Activated CD4-positive, alpha-beta T cell treated with anti-CD3 and anti-CD28 coated beads, Interleukin-2, Interleukin-4, amounts not matched to agents 100 ng/mL and 50 ng/mL, durations not matched to agents 16 hours and 8 hours (primary cell): ENCODE measurements around the gene ACOT7.

Experiments
- DNase-seq: peaks from one replicate; pipeline ENCODE4 v3.0.0-alpha.2; 2020; ENCODE audit warnings: low spot score

ACOT7 gene

GRCh38 chr1:6268415-6268814, 125.2 kb downstream of the ACOT7 start:
- DNase-seq = no peak

DNA sequence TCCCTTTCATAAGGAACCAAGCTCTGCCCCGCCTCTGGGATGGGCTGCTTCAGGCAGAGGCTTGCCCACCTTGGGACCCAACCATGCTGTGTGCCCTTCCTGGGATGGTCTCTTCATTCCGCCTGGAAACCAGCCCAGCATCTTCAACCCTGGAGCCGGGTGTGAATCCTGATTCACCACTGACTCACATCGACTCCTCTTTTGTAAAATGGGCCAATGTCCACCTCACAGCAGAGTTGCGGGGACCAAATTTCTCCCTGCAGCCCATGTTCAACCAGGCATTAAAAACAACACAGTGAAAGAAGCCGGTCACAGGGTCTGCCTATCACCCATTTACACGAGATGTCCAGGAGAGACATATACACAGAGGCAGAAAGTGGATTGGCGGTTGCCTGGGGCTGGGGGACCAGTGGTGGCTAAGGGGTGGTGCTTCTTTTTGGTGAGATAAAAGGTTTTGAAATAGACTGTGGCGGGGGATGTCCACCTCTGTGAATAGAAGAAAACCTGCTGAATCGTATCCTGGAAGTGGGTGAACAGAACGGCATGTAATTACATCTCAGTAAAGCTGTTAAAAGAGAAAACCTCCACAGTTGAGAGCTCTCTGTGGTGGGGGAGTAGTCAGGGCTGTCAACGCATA, 125.8 kb downstream of the ACOT7 start:
- DNase-seq = no peak

DNA sequence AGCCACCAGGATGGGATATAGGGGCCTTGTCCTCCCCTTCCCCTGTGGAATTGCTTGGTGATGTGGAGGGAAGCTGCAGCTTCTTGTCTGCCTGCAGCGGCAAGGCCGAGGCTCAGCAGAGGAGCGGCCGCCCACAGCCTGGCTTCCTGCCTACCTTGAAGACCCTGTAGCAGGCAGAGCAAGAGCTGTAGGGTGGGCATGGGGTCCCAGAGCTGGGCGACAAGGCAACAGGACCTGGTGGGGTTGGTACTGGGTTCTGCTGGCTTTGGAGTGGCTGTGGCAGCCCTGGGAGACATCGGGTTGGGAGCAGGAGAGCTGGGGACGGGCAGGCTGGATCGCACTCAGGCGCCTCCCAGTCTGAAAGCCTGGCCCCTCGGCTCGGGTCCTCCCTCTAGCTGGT, 126.9 kb downstream of the ACOT7 start:
- DNase-seq = no peak

- DNase-seq = no peak
Observed at GRCh38 chr1:6265151-6265550, 128.4 kb downstream of the ACOT7 start.

GRCh38 chr1:6263716-6264115, 129.9 kb downstream of the ACOT7 start:
- no peak for DNase-seq

GRCh38 chr1:6262555-6263420, 130.8 kb downstream of the ACOT7 start:
- DNase-seq = no peak

- DNase-seq = no peak
Observed at GRCh38 chr1:6261615-6261995, 132.0 kb downstream of the ACOT7 start.

DNA sequence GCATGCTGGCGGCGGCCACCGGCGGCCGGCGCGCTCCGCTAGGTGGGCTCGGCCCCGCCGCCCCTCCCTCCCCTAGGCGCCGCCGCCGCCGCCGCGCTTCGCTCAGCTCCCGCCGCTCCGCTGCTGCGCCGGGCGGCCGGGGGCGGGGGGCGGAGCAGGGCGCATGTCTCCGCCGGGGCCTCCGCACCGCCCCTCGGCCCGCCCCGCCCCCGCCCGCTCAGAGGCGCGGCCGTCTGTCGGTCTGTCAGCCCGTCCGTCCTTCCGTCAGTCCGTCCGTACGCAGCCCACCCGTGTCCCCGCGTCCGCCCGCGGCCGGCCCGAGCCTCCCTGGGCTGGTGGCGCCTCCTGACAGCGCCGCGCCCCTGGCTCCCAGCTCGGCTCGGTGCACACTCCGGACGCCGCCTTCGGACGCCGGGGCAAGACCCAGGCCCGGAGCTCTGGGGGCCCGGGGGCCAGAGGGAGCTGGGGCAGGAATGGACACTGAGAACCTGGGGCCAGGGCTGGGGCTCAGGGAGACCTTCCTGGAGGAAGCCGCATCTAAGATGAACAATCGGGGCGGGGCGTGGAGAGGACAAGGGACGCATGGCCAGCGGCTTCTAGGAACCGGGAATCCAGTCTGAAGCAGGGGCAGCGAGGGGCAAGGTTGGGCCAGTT, 132.5 kb downstream of the ACOT7 start, which contains the start of gene GPR153:
Gene GPR153 (minus strand): TSS at position 138 of the 654 bp plus-strand sequence. CDS start 6,193 bp downstream, outside the sequence.
- peak; percentile 20 for DNase-seq

DNA sequence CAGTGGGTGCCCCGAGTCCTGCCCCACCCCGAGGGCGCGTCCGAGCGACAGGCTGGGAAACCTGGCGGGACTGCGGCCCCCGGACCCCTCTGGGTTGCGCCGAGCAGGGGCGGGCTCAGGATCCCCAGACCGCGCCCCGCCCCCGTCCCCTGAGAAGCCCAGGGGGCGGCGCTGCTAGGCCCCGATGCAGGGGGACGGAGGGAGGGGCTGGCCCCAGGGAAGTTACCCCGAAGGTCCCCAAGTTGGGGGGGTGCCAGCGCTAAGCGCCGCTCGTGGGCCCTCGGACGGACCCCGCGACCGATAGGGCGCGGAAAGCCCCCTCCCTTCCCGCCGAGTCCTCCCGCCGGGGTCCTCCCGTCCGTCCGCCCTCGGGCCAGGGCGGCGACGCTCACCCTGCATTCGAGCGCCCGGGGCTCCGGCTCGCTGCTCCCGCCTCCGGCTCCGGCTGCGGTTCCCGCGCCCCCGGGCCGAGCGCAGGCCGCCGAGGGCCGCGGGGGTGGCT, 133.1 kb downstream of the ACOT7 start:
- DNase-seq = no peak

- DNase-seq = peak; percentile 82
Observed at GRCh38 chr1:6259491-6260362, 133.8 kb downstream of the ACOT7 start.

- DNase-seq = no peak
Observed at GRCh38 chr1:6258675-6259074, 134.9 kb downstream of the ACOT7 start.

DNA sequence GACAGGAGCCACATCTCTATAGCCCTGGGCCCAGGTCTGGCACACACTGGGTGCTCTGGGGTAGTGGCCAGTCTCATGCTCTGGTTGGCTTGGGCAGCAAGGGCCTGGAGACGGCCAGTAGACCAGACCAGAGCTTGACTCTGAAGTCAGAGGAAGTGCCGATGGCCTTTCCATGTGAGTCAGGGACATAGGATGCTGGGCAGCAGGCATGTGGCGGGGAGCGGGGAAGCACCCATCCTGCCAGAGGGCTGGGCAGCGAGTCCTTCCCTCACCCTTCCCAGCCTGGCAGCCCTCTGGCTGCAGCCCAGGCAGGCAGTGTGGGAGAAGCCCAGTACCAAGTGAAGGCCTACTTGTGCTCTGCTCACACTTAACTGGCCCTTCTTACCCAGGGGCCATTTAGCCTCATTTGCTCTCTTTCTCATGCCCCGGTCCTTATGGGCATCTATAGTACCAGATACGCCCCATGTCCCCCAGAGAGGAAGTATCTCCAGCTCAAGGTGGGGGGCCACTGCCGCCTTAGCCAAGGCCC, 136.0 kb downstream of the ACOT7 start:
- no peak for DNase-seq

GRCh38 chr1:6256645-6257044, 136.9 kb downstream of the ACOT7 start:
- DNase-seq = no peak

GRCh38 chr1:6254691-6255090, 138.9 kb downstream of the ACOT7 start:
- DNase-seq = no peak

GRCh38 chr1:6253380-6253779, 140.2 kb downstream of the ACOT7 start:
- DNase-seq = no peak

GRCh38 chr1:6252374-6252710, 141.2 kb downstream of the ACOT7 start:
- DNase-seq = no peak

- DNase-seq = no peak
Observed at GRCh38 chr1:6251681-6252373, 141.7 kb downstream of the ACOT7 start.

- no peak for DNase-seq
Observed at GRCh38 chr1:6251233-6251632, 142.3 kb downstream of the ACOT7 start.

DNA sequence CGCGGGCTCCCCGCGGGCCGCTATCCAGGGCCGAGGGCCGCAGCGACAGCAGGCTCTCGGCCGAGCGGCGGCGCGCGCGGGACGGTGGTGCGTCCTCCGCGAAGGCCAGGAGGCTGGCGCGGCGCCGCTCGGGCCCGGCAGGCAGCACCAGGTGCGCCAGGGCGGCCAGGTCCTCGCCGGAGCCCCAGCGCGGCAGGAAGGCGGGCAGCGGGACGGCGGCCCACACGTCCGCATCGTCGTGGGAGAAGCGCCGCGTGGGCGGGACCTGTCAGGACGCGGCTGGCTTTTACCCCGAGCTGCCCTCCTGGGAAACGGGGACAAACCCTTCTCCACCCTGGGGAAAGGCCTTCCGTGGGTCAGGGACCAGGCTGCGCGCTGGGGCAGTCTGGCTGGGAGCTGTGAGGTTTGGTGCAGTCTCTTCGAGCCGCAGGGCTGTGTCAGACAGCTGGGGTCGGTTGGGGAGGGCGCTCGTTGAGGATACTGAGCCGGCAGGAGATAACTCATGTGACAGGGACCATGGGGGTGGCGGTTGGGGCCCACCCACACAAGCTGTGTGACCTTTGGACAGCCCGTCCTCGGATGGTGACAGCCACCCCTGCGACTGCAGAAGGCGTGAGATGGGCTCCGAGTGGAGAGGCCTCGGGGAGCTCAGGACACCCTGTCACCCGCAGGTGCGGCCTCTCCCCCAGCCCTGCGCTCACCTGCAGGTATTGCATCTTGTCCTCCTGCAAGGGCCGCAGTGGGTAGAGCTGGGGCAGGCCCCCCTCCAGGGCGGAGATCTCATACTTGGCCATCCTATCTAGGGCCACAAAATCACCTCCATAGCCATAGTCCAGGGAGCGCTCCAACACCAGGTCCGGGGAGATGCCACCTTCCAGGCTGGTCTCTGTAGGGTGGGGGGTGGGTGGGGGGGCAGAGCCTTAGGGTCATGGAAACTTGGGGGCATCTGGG, 143.6 kb downstream of the ACOT7 start:
- no peak for DNase-seq
